ENCODE results near the gene LAGE3. TPM values are rescaled to one million over a fixed set of nuclear protein-coding genes. Genes with fewer than 3 reads are reported as not detected.

Gene LAGE3
- polyA plus RNA-seq, 3 donors: 9.7 to 12.0 (median 10.8) TPM

GRCh38 chrX:154458954-154459778 is 19.9 kb downstream of the LAGE3 start:
- no peak for DNase-seq (ENCODE audit: low read depth in 3 of 3, low spot score in 2 of 3)

GRCh38 chrX:154458116-154458953 is 20.7 kb downstream of the LAGE3 start, which contains the start of gene PLXNA3:
Gene PLXNA3 (plus strand): TSS chrX:154458281. CDS start chrX:154460184, 1,903 bp downstream.
- no peak for DNase-seq (ENCODE audit: low read depth in 3 of 3, low spot score in 2 of 3)

- DNase-seq (ENCODE audit: low read depth in 3 of 3, low spot score in 2 of 3): no peak
These were observed 21.5 kb downstream of the LAGE3 start for GRCh38 chrX:154457491-154458115.

- no peak for DNase-seq (ENCODE audit: low read depth in 3 of 3, low spot score in 2 of 3)
These were observed 26.3 kb downstream of the LAGE3 start for GRCh38 chrX:154452823-154453222.

GRCh38 chrX:154450312-154450711 is 28.8 kb downstream of the LAGE3 start:
- DNase-seq (ENCODE audit: low read depth in 3 of 3, low spot score in 2 of 3): no peak

GRCh38 chrX:154449618-154450017 is 29.5 kb downstream of the LAGE3 start:
- no peak for DNase-seq (ENCODE audit: low read depth in 3 of 3, low spot score in 2 of 3)

- no peak for DNase-seq (ENCODE audit: low read depth in 3 of 3, low spot score in 2 of 3)
These were observed 30.6 kb downstream of the LAGE3 start for GRCh38 chrX:154448484-154448883.

GRCh38 chrX:154446430-154446829 is 32.7 kb downstream of the LAGE3 start:
- DNase-seq (ENCODE audit: low read depth in 3 of 3, low spot score in 2 of 3): no peak

- DNase-seq (ENCODE audit: low read depth in 3 of 3, low spot score in 2 of 3): no peak
These were observed 33.3 kb downstream of the LAGE3 start for GRCh38 chrX:154445776-154446175.

GRCh38 chrX:154444755-154445246 is 34.3 kb downstream of the LAGE3 start:
- no peak for DNase-seq (ENCODE audit: low read depth in 3 of 3, low spot score in 2 of 3)

- no peak for DNase-seq (ENCODE audit: low read depth in 3 of 3, low spot score in 2 of 3)
These were observed 34.9 kb downstream of the LAGE3 start, which contains the start of gene FAM50A for GRCh38 chrX:154443992-154444754. Gene FAM50A (plus strand): TSS chrX:154444141. CDS start chrX:154444236, 95 bp downstream.

GRCh38 chrX:154443479-154443910 is 35.6 kb downstream of the LAGE3 start:
- DNase-seq (ENCODE audit: low read depth in 3 of 3, low spot score in 2 of 3): no peak

GRCh38 chrX:154441984-154442707 is 36.9 kb downstream of the LAGE3 start:
- DNase-seq (ENCODE audit: low read depth in 3 of 3, low spot score in 2 of 3): no peak

GRCh38 chrX:154441564-154441963 is 37.5 kb downstream of the LAGE3 start:
- no peak for DNase-seq (ENCODE audit: low read depth in 3 of 3, low spot score in 2 of 3)

GRCh38 chrX:154440623-154441357 is 38.3 kb downstream of the LAGE3 start:
- DNase-seq (ENCODE audit: low read depth in 3 of 3, low spot score in 2 of 3): no peak

GRCh38 chrX:154439841-154440240 is 39.2 kb downstream of the LAGE3 start:
- DNase-seq (ENCODE audit: low read depth in 3 of 3, low spot score in 2 of 3): no peak

- DNase-seq (ENCODE audit: low read depth in 3 of 3, low spot score in 2 of 3): no peak
These were observed 40.8 kb downstream of the LAGE3 start for GRCh38 chrX:154437971-154438893.
